HCT116 (cell line): ENCODE measurements around the gene IGLL1. TPM values are rescaled to one million over a fixed set of nuclear protein-coding genes. Genes with fewer than 3 reads are reported as not detected.

Experiments used
- ATAC-seq: fragments of 200-7000 bp; cut with Tn5 transposase; 2 replicates; pipeline ENCODE4 v1.9.1; 2020; ENCODE audit warnings: mild to moderate bottlenecking, moderate library complexity
- BruUV-seq: library from RNA; stranded (reverse); fragments of 400-500 nt; replicated peaks from 2 replicates; lab custom pipeline; 2021; lab: Mats Ljungman, UMichigan
- CTCF ChIA-PET: fragments of 300-600 bp; sonication (Branson Sonifier 250); formaldehyde crosslinking; loops from one replicate; lab custom pipeline; 2021; ENCODE audit warnings: antibody characterized with exemption; lab: Charles Lee
- POLR2A ChIA-PET: fragments of 300-600, 350-600 bp; sonication (Branson Sonifier 250); formaldehyde crosslinking; loops from one replicate; lab custom pipeline; 2021; ENCODE audit warnings: antibody characterized with exemption; lab: Charles Lee
- RAD21 ChIA-PET, 2 experiments: fragments of 300-600 bp; sonication (Branson Sonifier 250); formaldehyde crosslinking; loops; one replicate each; lab custom pipeline; 2023; ENCODE audit warnings: low total read pairs in 2 of 2; ENCODE audit not compliant: uncharacterized antibody in 2 of 2, unreplicated experiment in 2 of 2, low non-redundant PET in 1 of 2; lab: Charles Lee
- DNase-seq: peaks from one replicate; pipeline ENCODE4 v3.0.0-alpha.2; 2010; ENCODE audit warnings: low read depth, low spot score
- H2AFZ ChIP-seq: fragments of 200-600 bp; shearing (Covaris generic), sonication (generic); 2 replicates; pipeline ENCODE4 v1.6.1; 2017; ENCODE audit warnings: low read depth, mixed run types, mixed read lengths, antibody characterized with exemption, low read length; ENCODE audit not compliant: poor library complexity, severe bottlenecking
- H3K27ac ChIP-seq: 2 replicates; pipeline ENCODE4 v1.5.1; 2012; ENCODE audit warnings: low read depth, low read length
- H3K27me3 ChIP-seq: fragments of 200-600 bp; sonication (generic); 2 replicates; pipeline ENCODE4 v1.6.1; 2016; ENCODE audit warnings: mixed run types, low read length, mixed read lengths; ENCODE audit not compliant: insufficient read depth
- H3K36me3 ChIP-seq, 2 experiments: fragments of 200-500 bp in 1 of 2; fragments of 200-600 bp in 1 of 2; sonication (Bioruptor generic) in 1 of 2; sonication (generic) in 1 of 2; 2 replicates each; pipeline versions ENCODE4 v1.5.1 to v1.6.1; 2014 to 2016; ENCODE audit warnings: low read length in 2 of 2, inconsistent platforms in 1 of 2, mixed read lengths in 1 of 2, mixed run types in 1 of 2; ENCODE audit not compliant: insufficient read depth in 2 of 2, control insufficient read depth in 1 of 2
- H3K4me1 ChIP-seq, 2 experiments: fragments of 200-600 bp in 1 of 2; sonication (generic) in 1 of 2; 2 replicates each; pipeline versions ENCODE4 v1.5.1 to v1.6.1; 2012 to 2017; ENCODE audit warnings: low read length in 2 of 2, inconsistent platforms in 1 of 2, mild to moderate bottlenecking in 1 of 2, mixed read lengths in 1 of 2, mixed run types in 1 of 2, moderate library complexity in 1 of 2; ENCODE audit not compliant: insufficient read depth in 2 of 2, control insufficient read depth in 1 of 2
- H3K4me2 ChIP-seq: fragments of 200-600 bp; sonication (generic); 2 replicates; pipeline ENCODE4 v1.6.1; 2017; ENCODE audit warnings: mixed run types, low read length, mixed read lengths
- H3K4me3 ChIP-seq, 2 experiments: fragments of 200-600 bp in 1 of 2; sonication (generic) in 1 of 2; replicated peaks in 1 of 2; 2 replicates each; pipeline ENCODE4 v1.5.1; 2011 to 2016; ENCODE audit warnings: low read length in 2 of 2, control low read depth in 1 of 2, low read depth in 1 of 2, mild to moderate bottlenecking in 1 of 2, mixed read lengths in 1 of 2, mixed run types in 1 of 2
- H3K79me2 ChIP-seq: fragments of 200-600 bp; sonication (generic); 2 replicates; pipeline ENCODE4 v1.6.1; 2017; ENCODE audit warnings: mild to moderate bottlenecking, mixed run types, low read length, moderate library complexity, mixed read lengths; ENCODE audit not compliant: insufficient read depth
- H3K9ac ChIP-seq: fragments of 200-600 bp; sonication (generic); 2 replicates; pipeline ENCODE4 v1.6.1; 2016; ENCODE audit warnings: low read length, mixed read lengths
- H3K9me2 ChIP-seq: fragments of 200-600 bp; sonication (generic), shearing (Covaris generic); 2 replicates; pipeline ENCODE4 v1.6.1; 2017; ENCODE audit warnings: mixed run types, mild to moderate bottlenecking, moderate library complexity; ENCODE audit not compliant: insufficient read depth
- H3K9me3 ChIP-seq, 2 experiments: fragments of 200-500 bp in 1 of 2; fragments of 200-600 bp in 1 of 2; sonication (Bioruptor generic) in 1 of 2; sonication (generic) in 1 of 2; 2 replicates each; pipeline ENCODE4 v1.6.1; 2014 to 2017; ENCODE audit warnings: low read length in 2 of 2, mixed read lengths in 2 of 2, inconsistent platforms in 1 of 2, low read depth in 1 of 2, mild to moderate bottlenecking in 1 of 2, mixed run types in 1 of 2, moderate library complexity in 1 of 2; ENCODE audit not compliant: control insufficient read depth in 1 of 2, insufficient read depth in 1 of 2
- H4K20me1 ChIP-seq: fragments of 200-600 bp; sonication (generic), shearing (Covaris generic); 2 replicates; pipeline ENCODE4 v1.6.1; 2017; ENCODE audit warnings: mixed run types, mild to moderate bottlenecking, moderate library complexity; ENCODE audit not compliant: insufficient read depth
- CBX3 ChIP-seq: IDR thresholded peaks from 2 replicates; pipeline ENCODE4 v1.6.1; 2012; ENCODE audit warnings: low read depth
- CEBPB ChIP-seq: IDR thresholded peaks from 2 replicates; pipeline ENCODE4 v1.6.1; 2012; ENCODE audit warnings: low read depth
- EGR1 ChIP-seq: IDR thresholded peaks from 2 replicates; pipeline ENCODE4 v1.6.1; 2012; ENCODE audit warnings: low read depth
- ELF1 ChIP-seq: IDR thresholded peaks from 2 replicates; pipeline ENCODE4 v1.6.1; 2012; ENCODE audit warnings: low read depth, borderline replicate concordance
- EZH2phosphoT487 ChIP-seq: fragments of 200-600 bp; IDR thresholded peaks from 2 replicates; pipeline ENCODE4 v1.6.1; 2018; ENCODE audit warnings: antibody characterized with exemption, borderline replicate concordance
- JUND ChIP-seq: IDR thresholded peaks from 2 replicates; pipeline ENCODE4 v1.6.1; 2012
- POLR2A ChIP-seq: IDR thresholded peaks from 2 replicates; pipeline ENCODE4 v1.7.0; 2011; ENCODE audit warnings: borderline replicate concordance; ENCODE audit not compliant: insufficient read depth, insufficient read length; ENCODE audit errors: extremely low read depth
- POLR2AphosphoS5 ChIP-seq: IDR thresholded peaks from 2 replicates; pipeline ENCODE4 v1.6.1; 2011; ENCODE audit warnings: mild to moderate bottlenecking, low read depth, low read length, moderate library complexity
- RAD21 ChIP-seq: IDR thresholded peaks from 2 replicates; pipeline ENCODE4 v1.6.1; 2012; ENCODE audit warnings: low read depth, mild to moderate bottlenecking
- SP1 ChIP-seq: IDR thresholded peaks from 2 replicates; pipeline ENCODE4 v1.6.1; 2012; ENCODE audit warnings: low read depth
- SRF ChIP-seq: IDR thresholded peaks from 2 replicates; pipeline ENCODE4 v1.6.1; 2012; ENCODE audit warnings: low read depth
- TCF7L2 ChIP-seq: IDR thresholded peaks from 2 replicates; pipeline ENCODE4 v1.7.0; 2011; ENCODE audit warnings: borderline replicate concordance, inconsistent platforms; ENCODE audit not compliant: insufficient read depth, insufficient read length; ENCODE audit errors: extremely low read depth
- YY1 ChIP-seq: IDR thresholded peaks from 2 replicates; pipeline ENCODE4 v1.6.1; 2011; ENCODE audit warnings: low read length, low read depth, moderate library complexity, mild to moderate bottlenecking; ENCODE audit not compliant: insufficient replicate concordance; ENCODE audit errors: extremely low read depth
- ZFX ChIP-seq: fragments of 450-650 bp; IDR thresholded peaks from 2 replicates; pipeline ENCODE4 v1.6.1; 2017
- intact Hi-C: fragments of 100-400 bp; cut with micrococcal nuclease; formaldehyde crosslinking; loops from 2 replicates; pipeline ENCODE4 v1.10.0; 2022
- total RNA-seq: library from RNA; stranded (reverse); gene quantifications from one replicate; pipeline ENCODE4 v1.2.1, GENCODE V29; 2021; ENCODE audit not compliant: unreplicated experiment
- TF ChIP-seq, protein P1 (sequence below): IDR thresholded peaks from 2 replicates; pipeline ENCODE4 v1.6.1; 2012
- TF ChIP-seq, protein P2 (sequence below): IDR thresholded peaks from 2 replicates; pipeline ENCODE4 v1.6.1; 2012
- TF ChIP-seq, protein P3 (sequence below): IDR thresholded peaks from 2 replicates; pipeline ENCODE4 v1.6.1; 2011; ENCODE audit warnings: mild to moderate bottlenecking, low read length, moderate library complexity; ENCODE audit not compliant: insufficient replicate concordance; ENCODE audit errors: extremely low read depth

IGLL1 gene
- total RNA-seq, 1 experiment from 2014 or later, result not detected

DNA sequence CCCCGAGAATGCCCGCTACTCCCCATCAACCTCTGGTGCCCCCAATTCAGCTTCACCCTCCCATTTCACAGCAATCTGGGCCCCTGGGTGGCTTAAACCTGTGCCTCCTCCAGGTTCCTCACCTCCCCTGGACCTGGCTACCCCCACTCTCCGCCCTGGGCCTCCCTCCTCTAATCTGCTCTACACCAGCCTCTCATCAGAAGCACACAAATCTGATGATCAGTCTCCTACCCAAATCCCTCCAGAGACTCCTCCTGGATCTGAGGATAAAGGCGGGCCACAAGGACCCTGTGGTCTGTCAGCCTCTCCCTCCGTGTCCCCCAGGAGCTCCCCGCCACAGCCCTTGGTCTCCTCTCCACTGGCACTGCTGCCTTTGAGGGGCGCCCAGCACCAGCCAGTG is 23.2 kb upstream of the IGLL1 start:
- no peak for ATAC-seq

DNA sequence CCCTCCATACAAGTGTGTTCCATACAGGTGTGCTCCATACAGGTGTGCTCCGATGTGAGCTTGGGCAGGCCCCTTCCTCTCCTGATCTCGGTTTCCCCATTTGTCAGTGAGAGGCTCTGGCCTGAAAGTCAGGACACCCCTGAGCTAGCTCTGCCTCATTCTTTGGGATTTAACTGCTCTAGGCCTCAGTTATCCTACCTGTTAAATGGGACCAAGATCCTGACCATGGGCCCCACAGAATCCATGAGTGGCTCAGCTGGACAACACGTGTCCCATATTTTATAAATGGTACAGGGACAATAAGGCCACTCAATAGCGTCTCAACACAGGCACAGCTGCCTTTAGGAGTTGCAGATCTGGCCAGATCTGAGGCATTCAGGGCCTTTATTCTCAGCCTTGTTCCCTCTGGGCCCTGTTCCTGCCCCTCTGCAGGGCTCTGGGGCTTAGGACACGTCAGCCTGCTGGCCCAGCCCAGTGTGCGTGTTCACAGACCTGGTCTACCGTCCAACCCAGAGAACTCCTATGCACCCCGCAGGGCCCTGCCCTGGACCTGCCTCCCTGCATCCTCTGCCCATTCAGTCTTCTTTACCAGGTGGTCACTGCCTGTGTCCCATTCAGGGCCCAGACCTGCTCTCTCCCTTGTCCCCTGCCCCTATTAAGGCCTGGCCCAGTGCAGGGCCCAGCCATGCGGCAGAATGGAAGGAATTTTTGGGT is 18.9 kb upstream of the IGLL1 start:
- no peaks in the 10 kb centered on the region; the same call in 1 of the 2 replicates for H3K27me3 ChIP-seq
- H3K79me2 ChIP-seq, result no peaks in the 10 kb centered on the region
- intact Hi-C loops, result no loop called here
- no peaks in the 10 kb centered on the region for H3K9me2 ChIP-seq
- no peak overlapping the region for H3K9ac ChIP-seq
- RAD21 ChIA-PET, result no interaction called here
- no peaks in the 10 kb centered on the region for H3K9me3 ChIP-seq
- no peak overlapping the region for H3K4me2 ChIP-seq
- DNase-seq, result no peak
- H2AFZ ChIP-seq, result no peak overlapping the region
- H3K4me1 ChIP-seq, result no peaks in the 10 kb centered on the region
- POLR2A ChIA-PET, result no interaction called here
- H4K20me1 ChIP-seq, result no peaks in the 10 kb centered on the region
- no peak overlapping the region for H3K27ac ChIP-seq
- H3K4me3 ChIP-seq, result no peak overlapping the region
- H3K36me3 ChIP-seq, result no peaks in the 10 kb centered on the region
- no peak for ATAC-seq
- no TSS peak for BruUV-seq
- CTCF ChIA-PET, result no interaction called here
- no peak for TF ChIP-seq POLR2AphosphoS5
- TF ChIP-seq POLR2A, result no peak
- no peak for TF ChIP-seq SP1
- TF ChIP-seq EZH2phosphoT487, result no peak
- TF ChIP-seq, protein P1, sequence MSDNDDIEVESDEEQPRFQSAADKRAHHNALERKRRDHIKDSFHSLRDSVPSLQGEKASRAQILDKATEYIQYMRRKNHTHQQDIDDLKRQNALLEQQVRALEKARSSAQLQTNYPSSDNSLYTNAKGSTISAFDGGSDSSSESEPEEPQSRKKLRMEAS, result no peak
- no peak for TF ChIP-seq RAD21
- TF ChIP-seq CEBPB, result no peak
- TF ChIP-seq TCF7L2, result no peak
- no peak for TF ChIP-seq ELF1
- TF ChIP-seq ZFX, result no peak
- TF ChIP-seq, protein P2, sequence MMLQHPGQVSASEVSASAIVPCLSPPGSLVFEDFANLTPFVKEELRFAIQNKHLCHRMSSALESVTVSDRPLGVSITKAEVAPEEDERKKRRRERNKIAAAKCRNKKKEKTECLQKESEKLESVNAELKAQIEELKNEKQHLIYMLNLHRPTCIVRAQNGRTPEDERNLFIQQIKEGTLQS, result no peak
- no peak for TF ChIP-seq SRF
- no peak for TF ChIP-seq CBX3
- TF ChIP-seq YY1, result no peak
- no peak for TF ChIP-seq JUND

More for the DNA sequence above, 23.2 kb upstream of the IGLL1 start:
- BruUV-seq, result no TSS peak
- RAD21 ChIA-PET, result no interaction called here
- Histone ChIP-seq H3K27me3 (no peaks in the 10 kb centered on the region), H4K20me1 (no peaks in the 10 kb centered on the region), H3K79me2 (no peaks in the 10 kb centered on the region), H3K4me3 (no peak overlapping the region), H3K36me3 (no peaks in the 10 kb centered on the region), H2AFZ (no peak overlapping the region), H3K9me3 (no peaks in the 10 kb centered on the region), H3K9ac (no peak overlapping the region), H3K4me2 (no peak overlapping the region), H3K9me2 (no peaks in the 10 kb centered on the region), H3K4me1 (no peaks in the 10 kb centered on the region), H3K27ac (no peak overlapping the region)
- DNase-seq, result no peak
- POLR2A ChIA-PET, result no interaction called here
- CTCF ChIA-PET, result no interaction called here
- TF ChIP-seq ELF1 (no peak), RAD21 (no peak), ZFX (no peak), EGR1 (no peak), CBX3 (no peak), YY1 (no peak)
- TF ChIP-seq, protein P3, sequence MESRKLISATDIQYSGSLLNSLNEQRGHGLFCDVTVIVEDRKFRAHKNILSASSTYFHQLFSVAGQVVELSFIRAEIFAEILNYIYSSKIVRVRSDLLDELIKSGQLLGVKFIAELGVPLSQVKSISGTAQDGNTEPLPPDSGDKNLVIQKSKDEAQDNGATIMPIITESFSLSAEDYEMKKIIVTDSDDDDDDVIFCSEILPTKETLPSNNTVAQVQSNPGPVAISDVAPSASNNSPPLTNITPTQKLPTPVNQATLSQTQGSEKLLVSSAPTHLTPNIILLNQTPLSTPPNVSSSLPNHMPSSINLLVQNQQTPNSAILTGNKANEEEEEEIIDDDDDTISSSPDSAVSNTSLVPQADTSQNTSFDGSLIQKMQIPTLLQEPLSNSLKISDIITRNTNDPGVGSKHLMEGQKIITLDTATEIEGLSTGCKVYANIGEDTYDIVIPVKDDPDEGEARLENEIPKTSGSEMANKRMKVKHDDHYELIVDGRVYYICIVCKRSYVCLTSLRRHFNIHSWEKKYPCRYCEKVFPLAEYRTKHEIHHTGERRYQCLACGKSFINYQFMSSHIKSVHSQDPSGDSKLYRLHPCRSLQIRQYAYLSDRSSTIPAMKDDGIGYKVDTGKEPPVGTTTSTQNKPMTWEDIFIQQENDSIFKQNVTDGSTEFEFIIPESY, result no peak
- TF ChIP-seq, protein P1, result no peak
- intact Hi-C loops, result no loop called here
